Central memory CD4-positive, alpha-beta T cell (primary cell): ENCODE measurements around the gene NADSYN1.
"Not testable (repeated sequence)": the region's sequence is repeated elsewhere in the genome, so short reads cannot be mapped to it uniquely, and the experiment has no call there.

ENCODE experiments used
- DNase-seq: peaks from one replicate; pipeline ENCODE4 v3.0.0; 2022

Gene NADSYN1

GRCh38 chr11:71491940-71492339 lies 38.9 kb downstream of the NADSYN1 start:
- DNase-seq: no peak

GRCh38 chr11:71495286-71496230 lies 42.6 kb downstream of the NADSYN1 start:
- no peak for DNase-seq

DNA sequence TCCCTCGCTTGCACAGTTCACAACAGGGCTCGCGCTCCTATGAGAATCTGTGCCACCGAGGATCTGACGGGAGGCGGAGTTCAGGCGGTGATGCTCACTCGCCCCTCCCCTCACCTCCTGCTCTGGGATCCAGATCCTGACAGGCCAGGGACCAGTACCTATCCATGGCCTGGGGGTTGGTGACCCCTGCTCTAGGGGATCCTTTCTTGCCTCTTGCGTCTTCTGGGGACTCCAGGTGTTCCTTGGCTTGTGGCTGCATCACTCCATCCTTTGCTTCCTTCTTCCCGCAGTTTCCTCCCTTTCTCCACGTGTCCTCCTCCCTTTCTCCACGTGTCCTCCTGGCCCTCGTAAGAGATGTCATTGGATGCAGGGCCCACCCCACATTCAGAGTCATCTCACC lies 43.4 kb downstream of the NADSYN1 start:
- DNase-seq: no peak

- no peak for DNase-seq
These were observed 45.1 kb downstream of the NADSYN1 start for GRCh38 chr11:71498091-71498490.

DNA sequence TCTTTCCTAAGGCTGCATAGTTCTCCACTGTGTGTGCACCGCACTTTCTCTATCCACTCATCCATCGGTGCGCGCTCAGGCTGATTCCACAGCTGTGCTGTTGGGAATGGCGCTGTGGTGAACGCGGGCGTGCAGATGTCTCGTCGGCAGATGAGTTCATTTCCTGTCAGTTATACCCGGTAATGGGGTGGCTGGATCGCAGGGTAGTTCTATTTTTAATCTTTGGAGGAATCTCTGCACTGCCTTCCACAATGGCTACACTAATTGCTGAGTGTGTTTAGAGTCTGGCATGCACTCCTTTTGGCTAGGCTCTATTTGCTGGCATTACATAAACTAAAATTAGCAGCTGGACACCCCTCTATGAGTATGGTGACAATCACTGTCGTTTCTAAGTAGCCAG lies 46.1 kb downstream of the NADSYN1 start:
- no peak for DNase-seq

- no peak for DNase-seq
These were observed 46.5 kb downstream of the NADSYN1 start for GRCh38 chr11:71499546-71499945.

- no peak for DNase-seq
These were observed 47.6 kb downstream of the NADSYN1 start for GRCh38 chr11:71500601-71501021.

DNA sequence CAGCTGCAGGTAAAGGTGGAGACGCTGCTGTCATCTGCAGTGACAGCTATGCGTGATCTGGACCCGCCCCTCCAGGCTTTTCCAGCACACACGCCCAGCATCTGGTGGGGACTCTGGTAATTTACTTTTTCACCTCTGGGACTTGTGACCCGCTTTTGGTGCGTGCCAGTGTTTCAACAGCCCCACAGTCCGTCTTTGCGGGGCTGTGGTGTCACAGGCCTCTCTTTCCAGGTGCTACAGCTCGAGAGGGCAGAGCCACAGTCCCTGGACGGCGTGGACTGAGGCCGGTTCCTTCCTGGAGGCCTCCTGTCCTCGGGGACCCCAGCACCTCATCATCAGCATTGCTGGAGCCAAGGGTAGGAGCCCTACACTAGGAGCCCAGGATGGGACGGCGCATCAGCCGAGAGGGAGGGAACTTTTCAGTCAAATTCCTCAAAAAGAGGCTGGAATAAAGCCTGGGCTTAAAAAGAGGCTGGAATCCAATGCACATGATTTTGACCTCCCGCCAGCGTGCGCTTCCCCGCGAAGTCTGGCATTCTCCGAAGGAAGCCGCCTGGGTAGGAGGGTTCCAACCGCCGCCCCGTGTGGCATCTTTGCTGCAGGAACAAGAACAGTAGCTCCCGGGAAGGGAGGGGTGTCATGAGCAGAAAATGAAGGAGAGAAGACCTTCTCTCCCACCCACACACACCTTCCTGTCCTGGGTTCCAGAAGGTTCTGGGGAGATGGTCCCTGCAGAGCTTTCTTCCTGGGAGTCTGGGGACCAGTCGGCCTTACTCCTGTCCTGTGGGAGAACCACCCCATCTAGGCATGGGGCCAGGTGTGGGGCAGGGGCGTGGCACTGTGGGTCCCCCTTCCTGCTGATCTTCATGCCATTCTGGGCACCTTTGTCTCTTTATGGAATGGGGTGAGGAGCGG lies 48.3 kb downstream of the NADSYN1 start:
- DNase-seq: no peak

- DNase-seq: no peak
These were observed 49.0 kb downstream of the NADSYN1 start for GRCh38 chr11:71502026-71502425.

DNA sequence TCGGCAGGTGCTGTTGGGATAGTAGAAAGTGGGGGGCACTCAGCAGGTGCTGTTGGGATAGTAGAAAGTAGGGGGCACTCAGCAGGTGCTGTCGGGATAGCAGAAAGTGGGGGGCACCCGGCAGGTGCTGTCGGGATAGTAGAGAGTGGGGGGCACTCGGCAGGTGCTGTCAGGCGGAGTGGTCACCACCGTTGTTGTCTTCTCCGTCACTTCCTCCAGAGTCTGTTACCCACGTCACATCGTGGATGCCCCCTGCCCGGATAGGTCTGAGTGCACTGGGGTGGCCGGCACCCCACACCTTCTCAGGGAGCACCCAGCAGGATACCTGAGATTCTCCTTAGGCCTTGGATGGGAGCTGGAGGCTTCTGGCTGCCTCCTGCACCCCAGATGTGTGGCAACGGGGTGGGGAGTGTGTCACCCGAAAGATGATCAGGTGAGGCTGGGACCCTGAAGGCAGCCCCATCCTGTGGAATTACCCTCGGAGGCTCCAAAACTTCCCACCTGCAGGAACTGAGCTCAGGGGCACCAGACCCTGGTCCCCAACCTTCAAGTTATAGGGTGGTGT lies 50.0 kb downstream of the NADSYN1 start:
- no peak for DNase-seq

- DNase-seq: no peak
These were observed 51.5 kb downstream of the NADSYN1 start for GRCh38 chr11:71504531-71504930.

GRCh38 chr11:71505001-71505400 lies 52.0 kb downstream of the NADSYN1 start:
- DNase-seq: no peak

DNA sequence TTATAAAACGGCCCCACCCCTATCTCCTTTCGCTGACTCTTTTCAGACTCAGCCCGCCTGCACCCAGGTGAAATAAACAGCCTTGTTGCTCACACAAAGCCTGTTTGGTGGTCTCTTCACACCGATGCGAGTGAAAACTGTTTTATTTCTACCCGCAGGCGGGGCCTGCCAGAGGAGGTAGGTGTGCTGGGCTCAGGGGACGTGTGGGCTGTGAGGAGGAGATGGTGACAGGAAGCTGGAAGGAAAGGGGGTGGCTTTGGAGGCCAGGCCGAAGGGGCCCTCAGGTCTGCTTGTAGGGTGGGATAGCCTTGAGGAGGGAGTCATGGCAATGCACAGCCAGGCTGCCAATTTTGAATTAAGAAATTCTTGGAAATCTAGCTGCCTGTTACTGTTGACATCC lies 52.8 kb downstream of the NADSYN1 start:
- no peak for DNase-seq

DNA sequence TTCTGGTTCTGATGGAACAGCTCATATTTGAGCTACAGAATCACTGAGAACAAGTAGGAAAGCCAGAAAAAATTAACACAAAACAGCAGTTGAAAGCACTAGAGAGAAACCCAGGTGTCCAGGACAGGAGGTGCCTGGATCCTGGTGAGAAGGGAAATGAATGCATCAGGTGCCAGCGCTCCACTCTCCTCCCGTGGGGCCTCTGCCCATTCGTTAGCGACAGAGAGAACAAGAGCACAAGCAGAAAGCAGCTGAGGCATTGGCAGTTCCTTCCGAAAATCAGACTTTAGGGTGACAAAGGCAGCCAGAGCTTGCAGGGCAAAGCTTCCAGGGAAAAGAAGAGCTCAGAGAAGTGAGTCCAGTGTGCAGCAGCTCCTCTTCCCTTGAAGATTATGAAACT lies 54.1 kb downstream of the NADSYN1 start:
- no peak for DNase-seq

GRCh38 chr11:71518506-71519471 lies 65.8 kb downstream of the NADSYN1 start:
- DNase-seq: no peak

GRCh38 chr11:71519546-71519945 lies 66.5 kb downstream of the NADSYN1 start:
- no peak for DNase-seq

GRCh38 chr11:71525188-71525937 lies 72.4 kb downstream of the NADSYN1 start:
- DNase-seq: no peak

GRCh38 chr11:71525938-71526495 lies 73.0 kb downstream of the NADSYN1 start:
- DNase-seq: no peak

DNA sequence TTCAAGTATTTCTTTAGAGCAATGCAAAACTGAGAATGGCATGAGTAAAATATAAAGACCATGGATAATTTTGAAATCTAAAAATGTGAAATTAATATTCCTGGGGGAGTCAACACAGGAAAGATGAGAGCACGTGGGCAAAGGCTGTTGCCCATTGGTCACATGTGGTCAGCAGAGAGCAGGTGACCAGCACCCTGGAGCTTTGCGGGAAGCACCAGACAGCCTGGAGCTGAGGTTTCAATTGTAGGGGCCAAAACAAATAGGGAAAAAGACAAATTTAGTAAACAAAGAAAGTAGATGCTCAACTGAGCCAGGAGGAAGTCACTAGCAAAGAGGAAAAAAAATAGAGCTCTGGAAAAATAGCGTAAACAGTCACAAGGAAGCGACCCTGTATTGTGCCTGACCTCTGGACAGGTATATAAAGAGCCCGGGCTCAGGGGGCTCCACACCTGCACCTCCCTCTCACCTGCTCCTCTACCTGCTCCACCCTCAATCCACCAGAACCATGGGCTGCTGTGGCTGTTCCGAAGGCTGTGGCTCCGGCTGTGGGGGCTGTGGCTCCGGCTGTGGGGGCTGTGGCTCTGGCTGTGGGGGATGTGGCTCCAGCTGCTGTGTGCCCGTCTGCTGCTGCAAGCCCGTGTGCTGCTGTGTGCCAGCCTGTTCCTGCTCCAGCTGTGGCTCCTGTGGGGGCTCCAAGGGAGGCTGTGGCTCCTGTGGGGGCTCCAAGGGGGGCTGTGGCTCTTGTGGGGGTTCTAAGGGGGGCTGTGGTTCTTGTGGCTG lies 74.0 kb downstream of the NADSYN1 start, which contains the start of gene KRTAP5-7:
Gene KRTAP5-7, plus strand, starts transcription at position 472 of the 780 bp plus-strand sequence. Its CDS starts 34 bp downstream, at position 506.
- DNase-seq: not testable (repeated sequence)
